GM23248 (cell line): Measurements from ENCODE around the gene JMJD7.

Source experiments
- EZH2 ChIP-seq: fragments of 200-600 bp; sonication (generic); IDR thresholded peaks from 2 replicates; pipeline ENCODE4 v1.6.1; 2018; ENCODE audit warnings: antibody characterized with exemption, mild to moderate bottlenecking; ENCODE audit not compliant: insufficient read depth, poor library complexity, severe bottlenecking
- EZH2phosphoT487 ChIP-seq: fragments of 200-600 bp; sonication (generic); IDR thresholded peaks from 2 replicates; pipeline ENCODE4 v1.6.1; 2018; ENCODE audit warnings: antibody characterized with exemption, moderate library complexity, mild to moderate bottlenecking, low read depth; ENCODE audit not compliant: insufficient read depth

GRCh38 chr15:41865490-41866055 lies 37.7 kb downstream of the JMJD7 start:
- no peak for TF ChIP-seq EZH2
- TF ChIP-seq EZH2phosphoT487, result no peak
